NT2/D1 (cell line): ENCODE data around the gene NPC2.

ENCODE experiments used
- YY1 ChIP-seq: IDR thresholded peaks from 2 replicates; pipeline ENCODE4 v1.6.1; 2011; ENCODE audit not compliant: insufficient read length, insufficient read depth
- ZNF274 ChIP-seq: IDR thresholded peaks from 2 replicates; pipeline ENCODE4 v1.6.1; 2011; ENCODE audit warnings: mild to moderate bottlenecking, low read depth, low read length

- no peak for TF ChIP-seq YY1
- no peak for TF ChIP-seq ZNF274
Observed at GRCh38 chr14:74464785-74465184, 28.3 kb downstream of the NPC2 start.
